NK-92 treated with Interleukin-12 subunit alpha and Interleukin-12 subunit beta, amount 100 ng/mL, for 24 hours (cell line): Measurements from ENCODE around the gene SYK.
"Not testable (repeated sequence)": the region's sequence is repeated elsewhere in the genome, so short reads cannot be mapped to it uniquely, and the experiment has no call there.

Source experiments
- DNase-seq: peaks from one replicate; lab custom pipeline; 2025; lab: John Stamatoyannopoulos, UW

SYK gene

DNA sequence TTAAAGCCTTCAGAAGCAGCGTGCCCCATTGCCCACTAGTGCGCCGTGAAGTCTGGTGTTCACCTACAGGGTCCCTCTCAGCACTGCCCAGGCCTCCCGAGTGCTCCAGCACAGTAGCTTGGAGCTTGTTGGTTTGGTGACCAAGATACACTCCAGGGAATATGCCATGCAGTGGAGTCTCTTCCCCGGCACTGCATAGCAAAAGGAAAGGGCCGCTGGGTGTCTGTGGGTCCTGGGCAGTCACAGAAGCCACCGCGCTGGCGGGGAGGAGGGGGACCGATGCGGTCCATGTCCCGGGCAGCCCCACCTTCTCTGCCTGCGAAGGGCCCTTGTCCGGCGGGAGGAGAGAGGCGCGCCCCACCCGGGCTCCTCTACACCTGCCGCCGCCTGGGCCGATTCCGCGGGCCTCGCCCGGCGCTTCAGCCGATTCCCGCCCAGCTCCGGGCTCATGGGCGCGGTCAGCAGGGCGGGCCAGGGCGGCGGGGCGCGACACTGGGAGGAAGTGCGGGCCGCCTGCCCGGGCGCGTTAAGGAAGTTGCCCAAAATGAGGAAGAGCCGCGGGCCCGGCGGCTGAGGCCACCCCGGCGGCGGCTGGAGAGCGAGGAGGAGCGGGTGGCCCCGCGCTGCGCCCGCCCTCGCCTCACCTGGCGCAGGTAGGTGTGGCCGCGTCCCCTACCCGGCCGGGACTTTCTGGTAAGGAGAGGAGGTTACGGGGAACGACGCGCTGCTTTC, at the start of gene SYK:
Gene SYK (plus strand): TSS at position 579 of the 732 bp plus-strand sequence. CDS start 42,080 bp downstream, outside the sequence.
- DNase-seq = no peak

DNA sequence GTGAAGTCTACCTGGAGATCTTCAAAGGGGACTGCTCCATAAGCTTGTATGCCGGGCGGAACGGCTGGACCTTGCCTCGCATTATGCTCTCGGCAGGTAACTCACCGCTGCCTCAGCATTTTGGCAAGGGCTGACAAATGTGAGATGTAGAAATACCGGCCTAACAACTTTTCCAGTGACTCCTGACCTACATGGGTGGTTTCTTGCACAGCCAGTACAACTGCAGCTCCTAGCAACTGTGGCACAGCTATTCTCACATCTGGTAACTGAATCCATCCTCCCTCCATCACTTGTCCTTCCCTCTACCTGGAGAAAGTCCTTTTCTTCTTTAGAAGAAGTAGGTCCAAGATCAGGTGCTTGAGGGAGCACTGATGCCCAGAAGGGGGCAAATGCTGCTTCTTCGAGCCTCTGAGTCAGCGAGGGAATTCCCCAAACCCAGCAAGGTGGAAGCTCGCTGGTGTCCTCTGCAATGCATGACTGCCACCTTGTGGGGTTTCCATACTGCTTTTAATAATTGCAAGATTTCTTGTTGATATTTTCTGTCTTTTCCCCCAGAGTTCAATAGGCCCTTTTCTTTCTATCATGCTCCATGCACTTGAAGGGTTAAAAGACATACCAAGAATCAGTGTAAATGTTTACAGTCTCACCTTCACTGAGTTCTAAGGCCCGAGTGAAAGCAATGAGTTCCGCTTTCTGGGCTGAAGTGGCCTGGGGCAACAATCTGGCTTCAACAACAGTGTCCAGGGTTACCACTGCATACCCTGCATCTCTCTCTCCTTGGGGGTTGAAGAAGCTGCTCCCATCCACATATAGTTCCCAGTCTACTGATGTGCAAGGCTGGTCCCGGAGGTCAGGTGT, 45.9 kb upstream of the SYK start:
- peak; percentile 29 for DNase-seq

DNA sequence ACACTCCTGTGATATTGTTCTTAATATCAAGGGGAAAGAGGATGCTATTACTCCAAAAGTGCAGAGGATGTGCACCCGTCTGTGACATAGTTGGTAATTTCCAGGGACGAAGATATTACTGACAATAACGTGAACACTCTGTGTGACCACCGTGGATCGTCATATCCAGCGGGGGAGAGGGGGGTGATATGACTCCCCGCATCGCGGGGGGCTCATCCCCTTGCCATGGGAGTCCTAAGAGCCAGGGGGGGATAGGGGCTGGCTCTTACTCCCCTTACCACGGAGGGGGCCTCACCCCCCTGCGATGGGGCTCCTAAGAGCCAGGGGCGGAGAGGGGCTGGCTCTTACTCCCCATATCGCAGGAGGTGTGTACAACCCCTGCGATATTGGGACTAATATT, 41.0 kb upstream of the SYK start:
- DNase-seq = not testable (repeated sequence)

DNA sequence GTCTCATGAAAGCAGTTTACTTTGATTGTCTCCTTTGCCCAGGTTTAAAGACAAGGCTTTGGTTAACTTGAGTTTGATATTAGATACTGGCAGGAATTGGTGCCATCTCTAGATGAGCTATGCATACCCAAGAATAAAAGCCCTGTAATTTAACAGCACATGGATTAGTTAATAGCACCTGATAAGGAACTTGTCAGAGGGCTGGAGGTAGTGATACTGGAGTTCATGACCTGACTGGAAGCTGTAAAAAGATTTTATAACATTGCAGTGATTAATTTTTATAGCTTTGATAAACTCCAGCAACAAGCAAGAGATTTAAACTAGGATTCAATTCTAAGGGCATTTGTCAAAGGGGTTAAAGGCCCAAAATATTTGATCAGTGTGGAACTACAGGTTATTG, 34.9 kb upstream of the SYK start:
- no peak for DNase-seq

DNA sequence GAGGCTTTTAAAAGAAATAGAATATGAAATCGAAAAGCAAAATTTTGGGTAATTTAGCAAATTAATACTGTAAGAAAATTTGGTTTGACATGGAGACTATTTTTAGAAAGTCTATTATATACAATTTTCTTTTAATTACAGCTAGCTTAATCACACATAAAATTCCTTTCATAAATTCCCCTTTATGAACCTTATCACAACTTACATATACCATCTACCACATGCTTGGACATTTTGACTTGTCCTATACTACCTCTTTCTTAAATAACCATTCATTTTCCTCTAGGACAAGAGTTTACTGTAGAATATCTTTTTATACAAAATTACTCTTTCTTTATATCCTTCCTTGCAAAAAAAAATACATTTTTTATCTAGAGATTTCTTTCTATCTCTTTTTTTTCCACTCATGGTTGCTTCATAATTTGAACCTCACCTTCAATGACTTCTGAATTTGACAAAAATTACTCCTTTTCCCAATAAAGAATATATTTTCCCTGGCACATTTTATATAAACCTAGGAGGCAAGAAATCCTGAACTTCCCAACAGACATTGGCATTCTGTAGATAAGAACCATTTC, 34.0 kb upstream of the SYK start:
- no peak for DNase-seq

DNA sequence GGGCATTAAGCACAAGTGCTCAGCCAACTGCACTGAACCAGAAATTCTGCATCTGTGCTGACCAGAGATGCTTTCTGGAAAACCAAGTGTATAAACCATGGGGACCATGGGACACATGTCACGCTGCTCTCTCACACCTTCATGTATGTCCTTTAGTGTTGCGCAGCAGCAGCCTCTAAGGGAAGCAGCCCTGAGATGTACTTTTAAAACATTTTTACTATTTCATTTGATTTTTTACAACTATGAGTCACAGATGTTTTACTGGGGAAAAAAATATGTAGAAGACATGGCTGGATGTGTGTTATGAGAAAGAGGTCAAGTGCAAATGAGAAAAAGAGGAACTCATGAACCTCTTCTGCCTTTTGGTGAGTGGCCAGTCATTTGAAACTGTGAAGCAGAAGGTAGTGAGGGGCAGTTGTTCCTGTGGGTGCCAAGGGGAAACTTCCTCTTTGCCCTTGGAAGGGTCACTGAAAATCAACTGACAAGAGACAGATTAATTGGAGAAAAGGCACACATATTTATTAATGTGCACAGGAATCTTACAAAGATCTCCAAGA, 31.4 kb upstream of the SYK start:
- DNase-seq = no peak

DNA sequence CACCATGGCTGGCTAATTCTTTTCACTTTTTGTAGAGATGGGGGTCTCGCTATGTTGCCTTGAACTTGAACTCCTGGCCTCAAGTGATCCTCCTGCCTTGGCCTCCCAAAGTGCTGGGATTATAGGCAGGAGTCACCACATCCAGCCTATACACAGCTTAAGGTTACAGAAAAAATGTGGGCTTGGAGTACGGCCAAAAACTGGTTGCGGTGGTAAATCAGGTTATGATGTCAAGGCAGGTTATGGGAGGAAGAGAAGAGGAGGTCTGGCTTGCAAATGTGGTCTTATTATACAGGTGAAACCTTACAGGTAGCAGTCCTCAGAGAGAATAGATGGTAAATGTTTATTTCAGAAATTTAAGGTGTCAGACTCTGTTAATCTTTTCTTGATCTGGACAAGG, 30.7 kb upstream of the SYK start:
- no peak for DNase-seq

DNA sequence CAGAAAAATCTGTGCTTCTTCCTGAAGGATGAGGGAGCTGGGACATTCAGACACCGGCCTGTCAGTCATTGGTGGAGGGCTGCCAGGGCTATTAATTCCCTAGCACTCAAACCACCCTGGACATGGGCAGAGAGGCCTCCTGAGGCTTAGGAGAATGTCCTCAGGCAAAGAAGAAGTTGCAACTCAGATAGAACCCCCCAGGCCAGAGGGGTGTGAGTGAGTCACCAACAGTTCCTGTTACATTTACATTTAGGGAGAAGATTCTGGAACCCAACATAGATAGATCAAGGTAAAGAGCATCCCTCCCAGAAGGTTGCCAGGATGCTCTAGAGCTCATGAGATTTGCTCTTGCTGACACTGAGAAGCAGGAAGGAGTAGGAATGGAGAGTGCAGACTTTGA, 29.2 kb upstream of the SYK start:
- no peak for DNase-seq

DNA sequence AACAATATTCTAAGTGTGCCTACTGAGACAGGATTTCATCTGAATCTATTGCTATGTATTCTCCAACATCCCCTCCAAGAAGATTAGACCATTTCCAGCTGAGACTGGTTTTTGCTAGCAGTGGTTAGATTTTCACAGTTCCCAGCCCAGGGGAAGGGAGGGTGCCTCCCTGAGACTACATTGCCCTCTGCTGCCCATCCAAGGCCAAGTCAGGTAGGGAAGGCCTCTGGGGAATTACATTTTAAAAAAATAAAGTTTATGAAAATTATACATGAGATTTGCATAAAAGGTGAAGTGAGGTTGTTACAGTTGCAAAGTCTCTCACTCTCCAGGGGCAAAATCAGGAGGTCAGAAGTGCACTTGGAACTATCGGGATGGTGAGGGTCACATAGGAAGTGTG, 28.0 kb upstream of the SYK start:
- no peak for DNase-seq

DNA sequence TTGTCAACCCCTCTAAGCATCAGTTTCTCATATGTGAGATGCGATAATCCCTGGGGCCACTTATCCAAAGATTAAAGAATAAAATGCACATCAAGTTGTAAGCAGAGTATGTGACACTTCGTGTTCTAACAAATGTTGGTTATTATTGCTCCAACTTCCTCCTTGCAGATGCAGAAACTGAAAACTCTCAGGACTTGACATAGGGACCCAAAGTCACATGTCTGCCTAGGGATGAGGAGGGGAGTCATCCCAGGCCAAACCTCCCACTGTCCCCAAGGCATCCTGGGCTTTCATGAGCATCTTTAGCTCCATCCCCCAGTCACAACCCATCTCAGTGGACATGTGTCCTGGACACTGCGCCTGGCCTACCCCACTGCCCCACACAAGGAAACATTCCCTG, 27.5 kb upstream of the SYK start:
- no peak for DNase-seq

DNA sequence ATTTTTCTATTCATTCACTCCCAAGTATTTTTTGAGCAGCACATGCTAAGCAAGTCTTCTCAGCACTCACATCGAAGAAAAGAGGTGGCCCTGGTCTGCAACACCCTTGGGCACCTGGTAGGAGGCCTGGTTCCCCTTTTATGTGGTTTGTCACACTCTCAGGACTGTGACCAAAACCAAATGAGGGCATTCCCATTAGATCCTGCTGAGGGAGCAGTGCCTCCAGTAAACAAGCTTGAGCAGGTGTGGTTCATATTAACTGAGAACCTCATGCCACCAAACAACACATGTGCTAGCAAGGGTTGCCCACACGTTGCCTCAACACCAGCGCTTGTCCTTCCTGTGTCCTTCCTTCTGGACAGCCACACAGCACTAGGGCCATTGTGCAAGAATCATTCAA, 26.9 kb upstream of the SYK start:
- DNase-seq = no peak

DNA sequence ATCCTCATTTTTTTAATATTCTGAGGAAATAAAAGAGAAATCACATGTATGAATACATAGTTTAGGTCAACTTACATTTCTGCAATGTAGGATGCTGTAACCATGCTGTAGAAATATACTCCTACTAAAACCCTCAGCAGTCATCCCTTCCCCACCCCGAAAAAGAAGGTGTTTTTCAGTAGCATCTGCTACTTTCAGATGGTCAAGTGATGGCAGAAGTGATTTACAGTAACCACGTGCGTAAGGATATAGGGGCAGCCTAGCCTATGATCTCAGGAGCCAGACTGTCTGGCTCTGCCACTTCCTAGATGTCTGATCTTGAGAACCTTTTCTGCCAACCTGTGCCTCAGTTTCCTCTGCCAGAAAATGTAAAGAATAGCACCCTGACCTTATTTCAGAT, 26.0 kb upstream of the SYK start:
- DNase-seq = no peak

DNA sequence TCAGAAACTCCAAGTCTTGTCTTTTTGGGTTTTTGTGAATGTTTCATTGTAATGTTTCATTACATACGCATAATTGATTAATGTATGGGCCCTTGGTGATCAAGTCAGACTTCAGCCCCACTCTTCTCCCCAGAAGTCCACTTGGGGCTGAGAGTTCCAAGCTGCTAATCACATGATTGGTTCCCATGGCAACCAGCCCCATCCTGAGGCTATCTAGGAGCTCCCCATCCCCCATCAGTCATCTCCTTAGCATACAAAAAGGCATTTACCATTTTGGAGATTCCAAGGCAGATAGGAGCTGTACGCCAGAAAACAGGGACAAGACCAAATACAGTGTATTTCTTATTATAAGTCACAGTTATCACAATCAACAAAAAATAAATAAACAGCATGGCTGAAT, 22.9 kb upstream of the SYK start:
- DNase-seq = no peak

DNA sequence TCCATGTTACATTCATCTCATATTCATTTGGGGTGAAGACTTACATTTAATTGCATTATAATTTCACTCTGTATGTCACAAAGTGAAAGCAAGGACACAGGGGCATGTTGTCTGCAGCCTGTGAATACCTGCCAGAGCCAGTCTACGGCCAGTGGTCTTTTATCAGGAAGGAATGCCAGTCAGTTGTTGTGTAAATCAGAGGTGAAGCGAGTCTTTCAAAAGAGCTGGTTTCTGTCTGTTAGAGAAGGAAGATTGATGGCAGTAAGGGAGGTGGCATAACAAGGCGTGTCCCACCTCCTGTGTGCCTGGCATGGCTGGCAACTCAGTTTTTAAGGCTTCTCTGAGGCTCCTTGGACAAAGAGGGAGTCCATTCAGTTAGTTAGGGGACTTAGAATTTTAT, 18.1 kb upstream of the SYK start:
- DNase-seq = no peak

DNA sequence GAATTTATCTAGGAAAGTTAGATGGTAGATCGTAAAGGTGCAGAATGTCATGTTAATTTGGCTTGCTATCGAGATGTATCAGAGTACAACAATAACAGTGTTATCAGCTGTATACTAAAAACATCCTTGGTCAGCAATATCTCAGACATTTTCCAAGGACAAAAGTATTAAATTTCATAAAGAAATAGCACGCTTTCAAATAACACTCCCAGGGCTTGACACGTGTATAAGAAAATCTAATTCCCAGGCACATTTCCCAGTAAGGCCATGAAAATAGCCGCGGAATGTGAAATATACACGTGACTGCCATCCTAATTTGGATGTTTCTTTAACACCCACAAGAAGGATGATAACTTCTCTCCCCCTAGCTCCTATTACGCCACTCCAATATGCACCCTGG, 17.7 kb upstream of the SYK start:
- no peak for DNase-seq

DNA sequence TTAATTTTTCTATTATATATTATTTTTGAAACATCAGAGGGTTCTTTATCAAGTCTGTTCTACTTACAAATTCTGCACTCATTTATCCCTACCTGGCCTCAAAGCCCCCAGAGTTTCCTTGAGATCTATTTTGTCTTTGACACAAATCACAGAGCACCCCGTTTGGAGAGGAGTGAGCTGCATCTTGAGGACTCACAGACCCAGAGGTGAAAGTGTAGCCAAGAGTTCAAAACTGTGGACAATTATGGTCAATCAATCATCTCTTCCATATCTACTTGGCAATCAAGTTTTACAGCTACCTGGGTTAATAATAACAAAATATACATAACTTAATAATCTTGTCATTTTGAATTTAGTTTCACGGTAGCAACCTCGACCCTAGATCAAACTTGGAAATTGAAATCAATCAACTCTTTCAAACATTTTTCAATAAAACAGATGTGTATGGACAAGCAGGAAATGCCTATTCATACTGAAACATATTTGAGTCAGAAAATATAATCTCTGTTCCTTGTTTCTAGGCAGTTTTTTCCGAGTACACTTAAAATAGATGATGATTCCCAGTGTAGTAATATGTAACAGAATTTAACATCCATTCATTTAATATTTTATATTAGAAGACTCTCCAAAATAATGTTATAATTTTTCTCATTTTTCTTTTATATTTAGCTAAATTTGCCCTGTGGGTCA, 13.7 kb upstream of the SYK start:
- DNase-seq = no peak

DNA sequence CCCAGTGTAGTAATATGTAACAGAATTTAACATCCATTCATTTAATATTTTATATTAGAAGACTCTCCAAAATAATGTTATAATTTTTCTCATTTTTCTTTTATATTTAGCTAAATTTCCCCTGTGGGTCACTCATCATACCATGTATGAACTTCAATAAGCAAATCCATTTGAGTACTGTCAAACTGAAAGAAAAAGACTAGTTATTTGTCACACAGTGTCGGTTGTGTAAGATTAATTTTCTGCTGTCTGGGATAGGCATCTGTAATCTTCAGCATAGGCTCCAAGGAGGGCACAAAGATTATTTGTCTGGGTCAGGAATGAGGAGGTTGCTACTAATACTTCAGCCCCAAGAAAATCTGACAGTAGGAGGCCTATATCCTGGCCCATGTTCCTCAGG, 13.1 kb upstream of the SYK start:
- not testable (repeated sequence) for DNase-seq

DNA sequence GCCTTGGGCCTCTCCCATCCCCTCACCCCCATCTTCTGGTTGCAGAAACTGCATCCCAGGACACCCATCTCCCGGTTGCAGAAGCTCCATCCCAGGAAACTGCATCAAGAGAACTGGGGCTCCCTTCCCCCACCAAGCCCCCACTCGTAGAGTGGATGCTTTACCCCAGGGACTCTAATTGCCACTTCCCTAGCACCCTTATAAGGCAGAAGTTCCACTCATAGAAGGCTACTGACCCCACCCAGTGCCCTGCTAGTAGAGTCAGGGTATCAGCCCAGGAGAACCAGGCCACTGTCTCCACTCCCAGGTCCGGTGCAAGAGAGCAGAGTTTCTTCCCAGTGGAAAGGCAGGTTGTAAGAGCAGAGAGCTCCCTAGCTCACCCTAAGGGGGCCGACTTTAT, 12.2 kb upstream of the SYK start:
- no peak for DNase-seq

DNA sequence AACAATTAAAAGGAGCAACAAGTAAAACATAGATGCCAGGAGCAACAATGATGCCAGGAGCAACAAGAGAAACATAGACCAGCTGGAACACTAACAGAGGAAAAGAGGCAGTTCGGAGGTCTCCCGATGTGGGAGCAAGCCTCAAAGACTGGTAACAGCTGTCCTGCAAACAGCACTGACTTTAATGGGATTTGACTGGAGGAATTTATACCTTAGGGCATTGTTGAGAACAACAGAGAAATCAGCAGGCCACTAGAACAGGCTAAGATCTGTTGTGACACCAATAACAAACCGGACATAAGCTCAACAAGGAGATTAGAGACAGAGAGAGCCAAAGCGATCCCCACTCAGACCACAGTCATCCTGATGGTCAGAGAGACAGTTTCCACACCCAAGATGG, 11.8 kb upstream of the SYK start:
- DNase-seq = no peak

DNA sequence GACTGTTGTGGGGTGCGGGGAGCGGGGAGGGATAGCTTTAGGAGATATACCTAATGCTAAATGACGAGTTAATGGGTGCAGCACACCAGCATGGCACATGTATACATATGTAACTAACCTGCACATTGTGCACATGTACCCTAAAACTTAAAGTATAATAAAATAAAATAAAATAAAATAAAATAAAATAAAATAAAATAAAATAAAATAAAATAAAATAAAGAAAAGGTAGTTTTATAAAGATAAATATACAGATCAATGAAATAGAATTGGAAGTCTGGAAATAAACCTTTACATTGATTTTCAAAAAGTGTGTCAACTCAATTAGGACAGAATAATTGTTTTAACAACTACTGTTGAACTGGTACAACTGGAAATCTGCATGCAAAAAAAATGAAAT, 8.6 kb upstream of the SYK start:
- not testable (repeated sequence) for DNase-seq

DNA sequence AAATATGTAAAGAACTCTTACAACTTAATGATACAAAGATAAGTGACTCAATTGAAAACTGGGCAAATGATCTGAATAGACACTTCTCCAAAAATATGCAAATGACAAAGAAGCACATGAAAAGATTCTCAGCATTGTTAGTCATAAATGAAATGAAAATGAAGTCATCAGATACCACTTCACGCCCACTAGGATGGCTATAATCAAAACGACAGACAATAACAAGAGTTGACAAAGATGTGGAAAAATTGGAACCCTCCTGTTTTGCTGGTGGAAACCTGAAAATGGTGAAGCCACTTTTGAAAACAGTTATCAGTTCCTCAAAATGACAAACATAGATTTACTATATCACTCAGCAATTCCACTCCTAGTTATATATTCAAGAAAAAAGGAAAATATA, 7.9 kb upstream of the SYK start:
- no peak for DNase-seq

DNA sequence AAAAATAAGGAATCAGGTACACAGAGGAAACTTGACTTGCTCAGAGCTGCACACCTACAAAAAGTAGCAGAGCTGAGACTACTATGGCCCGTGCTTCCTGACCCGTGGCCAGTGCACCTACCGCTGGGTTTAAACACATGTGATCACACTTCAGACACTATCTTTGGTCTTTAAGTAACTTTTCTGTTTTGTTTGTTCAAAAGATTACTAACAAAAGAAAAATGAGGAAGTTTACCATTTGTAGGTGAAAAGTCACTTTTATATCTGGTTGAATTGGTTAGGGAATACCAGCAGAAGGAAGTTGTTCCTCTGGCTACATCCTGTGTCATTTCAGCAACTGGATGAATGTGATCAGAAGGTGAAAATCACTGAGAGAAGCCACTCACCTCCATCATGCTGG, 6.5 kb upstream of the SYK start:
- DNase-seq = no peak
